ENCODE results near the gene UCP2.

GRCh38 chr11:73929388-73929787 lies 53.3 kb downstream of the UCP2 start:
- TF ChIP-seq POLR2A (IDR thresholded peaks at IDR 0.05; ENCODE audit: low read depth, low read length): no peak
- TF ChIP-seq POLR2AphosphoS5 (IDR thresholded peaks at IDR 0.05; ENCODE audit: low read depth, low read length): no peak
- TF ChIP-seq TAF1 (IDR thresholded peaks at IDR 0.05; ENCODE audit: low read depth, low read length): no peak
- no peak for TF ChIP-seq POU2F2 (IDR thresholded peaks at IDR 0.05; ENCODE audit: low read depth, low read length)

Data from GM12891 (cell line).